GM15510 (cell line): ENCODE results near the gene MTA1.

Source experiments
- POLR2A ChIP-seq: IDR thresholded peaks from 3 replicates; pipeline ENCODE4 v1.6.1; 2011; ENCODE audit warnings: borderline replicate concordance; ENCODE audit not compliant: insufficient read length; ENCODE audit errors: extremely low read depth

Gene MTA1

GRCh38 chr14:105393151-105393550 lies 26.5 kb upstream of the MTA1 start:
- TF ChIP-seq POLR2A, result no peak

- TF ChIP-seq POLR2A, result no peak
These were observed 24.7 kb upstream of the MTA1 start for GRCh38 chr14:105394714-105395537.

GRCh38 chr14:105395538-105395854 lies 24.1 kb upstream of the MTA1 start:
- no peak for TF ChIP-seq POLR2A

- TF ChIP-seq POLR2A, result no peak
These were observed 22.2 kb upstream of the MTA1 start for GRCh38 chr14:105397350-105397931.

- peak; percentile 86 for TF ChIP-seq POLR2A
These were observed 21.4 kb upstream of the MTA1 start, which contains the start of gene TEX22 for GRCh38 chr14:105398044-105398725. Gene TEX22, plus strand, starts transcription at chr14:105398538. Its CDS starts 803 bp downstream, at chr14:105399341.

- no peak for TF ChIP-seq POLR2A
These were observed 20.7 kb upstream of the MTA1 start for GRCh38 chr14:105398726-105399465.

- no peak for TF ChIP-seq POLR2A
These were observed 20.2 kb upstream of the MTA1 start for GRCh38 chr14:105399466-105399775.

- TF ChIP-seq POLR2A, result no peak
These were observed 19.6 kb upstream of the MTA1 start for GRCh38 chr14:105400016-105400415.

- TF ChIP-seq POLR2A, result no peak
These were observed 17.9 kb upstream of the MTA1 start for GRCh38 chr14:105401699-105402098.

GRCh38 chr14:105408592-105408991 lies 11.0 kb upstream of the MTA1 start:
- no peak for TF ChIP-seq POLR2A

- no peak for TF ChIP-seq POLR2A
These were observed 10.3 kb upstream of the MTA1 start for GRCh38 chr14:105409364-105409763.

- no peak for TF ChIP-seq POLR2A
These were observed 9.0 kb upstream of the MTA1 start for GRCh38 chr14:105410642-105411016.

GRCh38 chr14:105411017-105411941 lies 8.3 kb upstream of the MTA1 start:
- no peak for TF ChIP-seq POLR2A
